PFSK-1 (cell line): Measurements from ENCODE around the gene CCL17.

Experiments
- FOXP2 ChIP-seq: optimal IDR thresholded peaks from 2 replicates; pipeline ENCODE3; 2011; ENCODE audit warnings: borderline replicate concordance, control low read depth, inconsistent platforms; ENCODE audit not compliant: insufficient read depth; ENCODE audit errors: extremely low read length, extremely low read depth
- POLR2AphosphoS5 ChIP-seq: IDR thresholded peaks from 2 replicates; pipeline ENCODE4 v1.6.1; 2012; ENCODE audit warnings: low read depth, mild to moderate bottlenecking, control low read depth, low read length, moderate library complexity
- SIN3A ChIP-seq: IDR thresholded peaks from 2 replicates; pipeline ENCODE4 v1.6.1; 2012; ENCODE audit warnings: mild to moderate bottlenecking, low read length, moderate library complexity, borderline replicate concordance; ENCODE audit not compliant: insufficient read depth
- TAF1 ChIP-seq: IDR thresholded peaks from 2 replicates; pipeline ENCODE4 v1.6.1; 2012; ENCODE audit warnings: low read length, control low read depth, borderline replicate concordance; ENCODE audit not compliant: insufficient read depth
- TF ChIP-seq, protein P1 (sequence below), 2 experiments: IDR thresholded peaks; 2 replicates each; pipeline versions ENCODE4 v1.6.1 to v1.8.0; 2011 to 2012; ENCODE audit warnings: low read depth in 2 of 2, low read length in 2 of 2, control low read depth in 1 of 2, inconsistent platforms in 1 of 2, mild to moderate bottlenecking in 1 of 2, moderate library complexity in 1 of 2; ENCODE audit not compliant: insufficient read depth in 1 of 2

CCL17 gene

DNA sequence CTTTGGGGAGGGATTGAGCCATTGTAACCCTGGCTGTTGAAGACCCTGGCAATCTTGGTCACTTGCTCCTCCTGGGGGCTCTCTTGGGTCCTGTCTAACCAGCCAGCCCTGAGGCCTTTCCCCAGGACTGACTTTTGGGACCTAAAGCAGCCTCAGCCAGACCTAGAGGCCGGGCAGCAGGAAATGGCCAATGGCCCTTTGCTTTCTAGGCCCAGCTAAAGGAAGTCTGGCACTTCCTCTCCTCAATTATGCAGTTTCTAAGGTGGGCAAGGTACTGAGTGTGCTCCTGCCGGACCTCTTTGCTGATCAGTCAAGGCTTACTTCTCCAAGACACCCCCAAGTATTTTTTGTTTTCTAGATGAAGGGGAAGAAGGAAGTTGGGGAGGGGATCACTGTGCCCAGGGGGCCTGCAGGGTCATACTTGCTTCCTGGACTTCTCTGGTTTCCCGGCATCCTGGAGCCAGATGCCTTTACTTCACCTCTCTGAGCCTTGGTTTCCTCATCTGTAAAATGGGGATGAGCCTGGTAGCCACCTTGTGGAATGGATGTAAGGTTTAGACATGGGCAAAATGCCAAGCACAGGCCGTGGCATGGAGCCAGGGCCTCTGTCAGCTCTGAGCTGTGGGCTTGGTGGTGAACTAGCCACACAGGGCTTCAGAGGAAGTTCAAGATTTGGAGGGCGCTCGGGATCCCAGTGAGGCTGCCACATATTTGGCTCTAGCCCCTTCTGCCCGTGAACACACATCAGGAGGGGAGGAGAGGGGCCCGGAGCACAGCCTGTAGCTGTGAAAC lies 23.7 kb upstream of the CCL17 start:
- no peak for TF ChIP-seq SIN3A
- no peak for TF ChIP-seq TAF1
- TF ChIP-seq POLR2AphosphoS5 = no peak
- no peak for TF ChIP-seq FOXP2
- TF ChIP-seq, protein P1, sequence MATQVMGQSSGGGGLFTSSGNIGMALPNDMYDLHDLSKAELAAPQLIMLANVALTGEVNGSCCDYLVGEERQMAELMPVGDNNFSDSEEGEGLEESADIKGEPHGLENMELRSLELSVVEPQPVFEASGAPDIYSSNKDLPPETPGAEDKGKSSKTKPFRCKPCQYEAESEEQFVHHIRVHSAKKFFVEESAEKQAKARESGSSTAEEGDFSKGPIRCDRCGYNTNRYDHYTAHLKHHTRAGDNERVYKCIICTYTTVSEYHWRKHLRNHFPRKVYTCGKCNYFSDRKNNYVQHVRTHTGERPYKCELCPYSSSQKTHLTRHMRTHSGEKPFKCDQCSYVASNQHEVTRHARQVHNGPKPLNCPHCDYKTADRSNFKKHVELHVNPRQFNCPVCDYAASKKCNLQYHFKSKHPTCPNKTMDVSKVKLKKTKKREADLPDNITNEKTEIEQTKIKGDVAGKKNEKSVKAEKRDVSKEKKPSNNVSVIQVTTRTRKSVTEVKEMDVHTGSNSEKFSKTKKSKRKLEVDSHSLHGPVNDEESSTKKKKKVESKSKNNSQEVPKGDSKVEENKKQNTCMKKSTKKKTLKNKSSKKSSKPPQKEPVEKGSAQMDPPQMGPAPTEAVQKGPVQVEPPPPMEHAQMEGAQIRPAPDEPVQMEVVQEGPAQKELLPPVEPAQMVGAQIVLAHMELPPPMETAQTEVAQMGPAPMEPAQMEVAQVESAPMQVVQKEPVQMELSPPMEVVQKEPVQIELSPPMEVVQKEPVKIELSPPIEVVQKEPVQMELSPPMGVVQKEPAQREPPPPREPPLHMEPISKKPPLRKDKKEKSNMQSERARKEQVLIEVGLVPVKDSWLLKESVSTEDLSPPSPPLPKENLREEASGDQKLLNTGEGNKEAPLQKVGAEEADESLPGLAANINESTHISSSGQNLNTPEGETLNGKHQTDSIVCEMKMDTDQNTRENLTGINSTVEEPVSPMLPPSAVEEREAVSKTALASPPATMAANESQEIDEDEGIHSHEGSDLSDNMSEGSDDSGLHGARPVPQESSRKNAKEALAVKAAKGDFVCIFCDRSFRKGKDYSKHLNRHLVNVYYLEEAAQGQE (IDR thresholded peaks at IDR 0.05; ENCODE audit: insufficient read depth in 1 of 2, low read depth in 2 of 2, low read length in 2 of 2) = no peak

DNA sequence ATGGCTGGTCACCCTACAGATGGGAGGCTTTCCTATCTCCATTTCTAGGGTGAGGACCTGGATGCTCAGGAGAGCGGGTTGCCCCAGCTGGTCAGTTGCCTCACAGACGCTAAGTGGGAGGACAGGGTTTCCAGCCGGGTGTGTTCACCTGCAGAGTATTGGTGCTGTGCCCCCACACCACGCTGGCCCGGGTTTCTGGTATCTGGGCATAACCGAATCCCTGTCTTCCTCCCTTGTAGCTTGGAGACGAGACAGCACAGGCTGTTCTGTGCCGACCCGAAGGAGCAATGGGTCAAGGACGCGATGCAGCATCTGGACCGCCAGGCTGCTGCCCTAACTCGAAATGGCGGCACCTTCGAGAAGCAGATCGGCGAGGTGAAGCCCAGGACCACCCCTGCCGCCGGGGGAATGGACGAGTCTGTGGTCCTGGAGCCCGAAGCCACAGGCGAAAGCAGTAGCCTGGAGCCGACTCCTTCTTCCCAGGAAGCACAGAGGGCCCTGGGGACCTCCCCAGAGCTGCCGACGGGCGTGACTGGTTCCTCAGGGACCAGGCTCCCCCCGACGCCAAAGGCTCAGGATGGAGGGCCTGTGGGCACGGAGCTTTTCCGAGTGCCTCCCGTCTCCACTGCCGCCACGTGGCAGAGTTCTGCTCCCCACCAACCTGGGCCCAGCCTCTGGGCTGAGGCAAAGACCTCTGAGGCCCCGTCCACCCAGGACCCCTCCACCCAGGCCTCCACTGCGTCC lies 22.6 kb upstream of the CCL17 start:
- TF ChIP-seq TAF1 (no peak), POLR2AphosphoS5 (no peak), SIN3A (no peak)
- TF ChIP-seq, protein P1 (IDR thresholded peaks at IDR 0.05; ENCODE audit: insufficient read depth in 1 of 2, low read depth in 2 of 2, low read length in 2 of 2) = no peak

DNA sequence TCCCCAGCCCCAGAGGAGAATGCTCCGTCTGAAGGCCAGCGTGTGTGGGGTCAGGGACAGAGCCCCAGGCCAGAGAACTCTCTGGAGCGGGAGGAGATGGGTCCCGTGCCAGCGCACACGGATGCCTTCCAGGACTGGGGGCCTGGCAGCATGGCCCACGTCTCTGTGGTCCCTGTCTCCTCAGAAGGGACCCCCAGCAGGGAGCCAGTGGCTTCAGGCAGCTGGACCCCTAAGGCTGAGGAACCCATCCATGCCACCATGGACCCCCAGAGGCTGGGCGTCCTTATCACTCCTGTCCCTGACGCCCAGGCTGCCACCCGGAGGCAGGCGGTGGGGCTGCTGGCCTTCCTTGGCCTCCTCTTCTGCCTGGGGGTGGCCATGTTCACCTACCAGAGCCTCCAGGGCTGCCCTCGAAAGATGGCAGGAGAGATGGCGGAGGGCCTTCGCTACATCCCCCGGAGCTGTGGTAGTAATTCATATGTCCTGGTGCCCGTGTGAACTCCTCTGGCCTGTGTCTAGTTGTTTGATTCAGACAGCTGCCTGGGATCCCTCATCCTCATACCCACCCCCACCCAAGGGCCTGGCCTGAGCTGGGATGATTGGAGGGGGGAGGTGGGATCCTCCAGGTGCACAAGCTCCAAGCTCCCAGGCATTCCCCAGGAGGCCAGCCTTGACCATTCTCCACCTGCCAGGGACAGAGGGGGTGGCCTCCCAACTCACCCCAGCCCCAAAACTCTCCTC lies 21.9 kb upstream of the CCL17 start:
- TF ChIP-seq, protein P1 (IDR thresholded peaks at IDR 0.05; ENCODE audit: insufficient read depth in 1 of 2, low read depth in 2 of 2, low read length in 2 of 2) = no peak
- TF ChIP-seq POLR2AphosphoS5 (no peak), TAF1 (no peak)

DNA sequence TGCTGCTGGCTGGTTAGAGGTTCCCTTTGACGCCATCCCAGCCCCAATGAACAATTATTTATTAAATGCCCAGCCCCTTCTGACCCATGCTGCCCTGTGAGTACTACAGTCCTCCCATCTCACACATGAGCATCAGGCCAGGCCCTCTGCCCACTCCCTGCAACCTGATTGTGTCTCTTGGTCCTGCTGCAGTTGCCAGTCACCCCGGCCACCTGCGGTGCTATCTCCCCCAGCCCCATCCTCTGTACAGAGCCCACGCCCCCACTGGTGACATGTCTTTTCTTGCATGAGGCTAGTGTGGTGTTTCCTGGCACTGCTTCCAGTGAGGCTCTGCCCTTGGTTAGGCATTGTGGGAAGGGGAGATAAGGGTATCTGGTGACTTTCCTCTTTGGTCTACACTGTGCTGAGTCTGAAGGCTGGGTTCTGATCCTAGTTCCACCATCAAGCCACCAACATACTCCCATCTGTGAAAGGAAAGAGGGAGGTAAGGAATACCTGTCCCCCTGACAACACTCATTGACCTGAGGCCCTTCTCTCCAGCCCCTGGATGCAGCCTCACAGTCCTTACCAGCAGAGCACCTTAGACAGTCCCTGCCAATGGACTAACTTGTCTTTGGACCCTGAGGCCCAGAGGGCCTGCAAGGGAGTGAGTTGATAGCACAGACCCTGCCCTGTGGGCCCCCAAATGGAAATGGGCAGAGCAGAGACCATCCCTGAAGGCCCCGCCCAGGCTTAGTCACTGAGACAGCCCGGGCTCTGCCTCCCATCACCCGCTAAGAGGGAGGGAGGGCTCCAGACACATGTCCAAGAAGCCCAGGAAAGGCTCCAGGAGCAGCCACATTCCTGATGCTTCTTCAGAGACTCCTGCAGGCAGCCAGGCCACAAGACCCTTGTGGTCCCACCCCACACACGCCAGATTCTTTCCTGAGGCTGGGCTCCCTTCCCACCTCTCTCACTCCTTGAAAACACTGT lies 21.0 kb upstream of the CCL17 start:
- no peak for TF ChIP-seq POLR2AphosphoS5
